Osteocyte (in vitro differentiated cells): ENCODE data around the gene SKIC2. TPM values are rescaled to one million over a fixed set of nuclear protein-coding genes. Genes with fewer than 3 reads are reported as not detected.
A peak's percentile ranks its signal among the peaks of the same experiment; 100 is the strongest.

ENCODE experiments used
- DNase-seq: peaks from one replicate; pipeline ENCODE4 v3.0.0; 2021; ENCODE audit warnings: mixed read lengths; ENCODE audit not compliant: unreplicated experiment; ENCODE audit errors: extremely low spot score
- H3K27ac Mint-ChIP-seq: one replicate; pipeline ENCODE4 v1.8.0; 2021; ENCODE audit warnings: mild to moderate bottlenecking, mixed read lengths; ENCODE audit not compliant: unreplicated experiment
- H3K27me3 Mint-ChIP-seq: one replicate; pipeline ENCODE4 v1.8.0; 2021; ENCODE audit warnings: mixed read lengths; ENCODE audit not compliant: unreplicated experiment
- H3K36me3 Mint-ChIP-seq: one replicate; pipeline ENCODE4 v1.8.0; 2021; ENCODE audit warnings: mixed read lengths; ENCODE audit not compliant: unreplicated experiment
- H3K4me1 Mint-ChIP-seq: one replicate; pipeline ENCODE4 v1.8.0; 2021; ENCODE audit warnings: mixed read lengths; ENCODE audit not compliant: unreplicated experiment
- H3K4me3 Mint-ChIP-seq: one replicate; pipeline ENCODE4 v1.8.0; 2021; ENCODE audit warnings: mild to moderate bottlenecking, moderate library complexity, mixed read lengths; ENCODE audit not compliant: unreplicated experiment
- H3K9me3 Mint-ChIP-seq: one replicate; pipeline ENCODE4 v1.8.0; 2021; ENCODE audit warnings: mixed read lengths; ENCODE audit not compliant: unreplicated experiment
- total RNA-seq: library from RNA; stranded (reverse); gene quantifications from 2 replicates; pipeline ENCODE4 v1.2.1, GENCODE V29; 2021
- TF ChIP-seq, protein P1 (sequence below): fragments of 200-600 bp; sonication (generic); IDR thresholded peaks from 2 replicates; pipeline ENCODE4 v1.5.0; 2021; ENCODE audit warnings: antibody characterized with exemption, mild to moderate bottlenecking, moderate library complexity

The SKIC2 gene
- total RNA-seq, 1 donor from 2014 or later, result 84.3 TPM

DNA sequence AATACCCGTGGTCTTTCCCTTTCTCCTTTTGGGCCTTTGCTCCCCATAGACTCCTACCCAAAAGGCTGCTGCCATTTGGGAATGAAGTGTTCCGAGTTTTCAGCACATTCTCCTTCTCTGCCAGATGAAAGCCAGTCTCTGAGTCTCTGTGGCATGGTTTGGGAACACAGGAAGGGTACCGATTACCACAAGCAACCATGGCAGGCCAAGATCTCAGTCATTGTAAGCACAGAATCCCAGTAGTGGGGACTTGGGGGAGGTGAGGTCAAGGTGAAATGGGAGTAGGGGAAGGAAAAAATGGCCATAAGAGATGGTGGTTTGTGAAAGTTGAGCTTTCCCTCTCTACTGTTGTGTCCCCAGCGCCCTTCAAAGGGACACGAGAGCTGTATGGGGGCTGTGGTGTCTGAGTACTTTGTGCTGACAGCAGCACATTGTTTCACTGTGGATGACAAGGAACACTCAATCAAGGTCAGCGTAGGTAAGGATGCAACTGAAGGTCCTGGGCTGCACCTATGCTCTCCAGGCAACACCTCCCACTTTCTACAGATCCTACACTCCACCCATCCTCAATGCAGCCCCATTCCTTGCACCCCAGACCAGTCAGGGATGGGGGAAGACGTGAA lies 8.9 kb upstream of the SKIC2 start:
- no peaks in the 10 kb centered on the region for H3K27me3 Mint-ChIP-seq
- peaks cover 30% of the 10 kb centered on the region for H3K36me3 Mint-ChIP-seq
- DNase-seq, result no peak
- peaks cover 14% of the 10 kb centered on the region for H3K4me1 Mint-ChIP-seq
- no peaks in the 10 kb centered on the region for H3K9me3 Mint-ChIP-seq
- H3K4me3 Mint-ChIP-seq, result no peak overlapping the region
- TF ChIP-seq, protein P1, sequence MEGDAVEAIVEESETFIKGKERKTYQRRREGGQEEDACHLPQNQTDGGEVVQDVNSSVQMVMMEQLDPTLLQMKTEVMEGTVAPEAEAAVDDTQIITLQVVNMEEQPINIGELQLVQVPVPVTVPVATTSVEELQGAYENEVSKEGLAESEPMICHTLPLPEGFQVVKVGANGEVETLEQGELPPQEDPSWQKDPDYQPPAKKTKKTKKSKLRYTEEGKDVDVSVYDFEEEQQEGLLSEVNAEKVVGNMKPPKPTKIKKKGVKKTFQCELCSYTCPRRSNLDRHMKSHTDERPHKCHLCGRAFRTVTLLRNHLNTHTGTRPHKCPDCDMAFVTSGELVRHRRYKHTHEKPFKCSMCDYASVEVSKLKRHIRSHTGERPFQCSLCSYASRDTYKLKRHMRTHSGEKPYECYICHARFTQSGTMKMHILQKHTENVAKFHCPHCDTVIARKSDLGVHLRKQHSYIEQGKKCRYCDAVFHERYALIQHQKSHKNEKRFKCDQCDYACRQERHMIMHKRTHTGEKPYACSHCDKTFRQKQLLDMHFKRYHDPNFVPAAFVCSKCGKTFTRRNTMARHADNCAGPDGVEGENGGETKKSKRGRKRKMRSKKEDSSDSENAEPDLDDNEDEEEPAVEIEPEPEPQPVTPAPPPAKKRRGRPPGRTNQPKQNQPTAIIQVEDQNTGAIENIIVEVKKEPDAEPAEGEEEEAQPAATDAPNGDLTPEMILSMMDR, result no peak
- H3K27ac Mint-ChIP-seq, result no peak overlapping the region

DNA sequence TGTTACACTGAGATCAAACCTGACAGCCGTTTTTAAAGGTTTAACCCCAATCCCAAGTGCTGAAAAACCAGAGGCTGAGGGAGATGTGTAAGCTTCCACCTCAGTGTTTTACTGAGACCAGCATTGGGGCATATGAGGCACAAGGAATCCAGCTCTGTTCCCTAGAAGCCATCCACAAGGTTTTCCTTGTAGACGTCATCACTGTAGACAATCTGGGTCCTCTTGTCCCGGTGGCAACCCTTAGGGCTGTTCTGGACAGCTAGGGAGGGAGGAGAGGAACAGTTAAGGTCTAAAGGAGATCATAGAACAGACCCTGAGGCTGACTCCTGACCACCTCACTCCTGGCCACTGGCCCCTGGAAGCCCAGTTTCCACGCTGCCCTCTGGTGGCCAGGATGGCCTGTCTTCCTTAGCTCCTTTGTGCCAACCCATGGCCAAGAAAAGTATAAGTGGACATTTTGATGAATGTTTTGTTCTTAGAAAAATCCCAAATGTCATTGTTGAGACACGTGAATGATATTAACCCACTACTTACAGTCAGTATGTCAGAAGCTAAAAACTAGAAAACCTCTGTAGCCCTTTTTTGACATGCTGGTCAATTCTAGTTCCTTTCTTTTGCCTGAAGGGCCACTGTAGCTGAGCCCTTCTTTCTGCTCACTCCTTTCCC lies 6.7 kb upstream of the SKIC2 start:
- Mint-ChIP-seq H3K27ac (peak overlapping the region; percentile 55), H3K4me1 (no peaks in the 10 kb centered on the region), H3K4me3 (no peak overlapping the region), H3K36me3 (peaks cover 42% of the 10 kb centered on the region), H3K27me3 (no peaks in the 10 kb centered on the region), H3K9me3 (no peaks in the 10 kb centered on the region)
- TF ChIP-seq, protein P1, result peak; percentile 82
- DNase-seq, result no peak

DNA sequence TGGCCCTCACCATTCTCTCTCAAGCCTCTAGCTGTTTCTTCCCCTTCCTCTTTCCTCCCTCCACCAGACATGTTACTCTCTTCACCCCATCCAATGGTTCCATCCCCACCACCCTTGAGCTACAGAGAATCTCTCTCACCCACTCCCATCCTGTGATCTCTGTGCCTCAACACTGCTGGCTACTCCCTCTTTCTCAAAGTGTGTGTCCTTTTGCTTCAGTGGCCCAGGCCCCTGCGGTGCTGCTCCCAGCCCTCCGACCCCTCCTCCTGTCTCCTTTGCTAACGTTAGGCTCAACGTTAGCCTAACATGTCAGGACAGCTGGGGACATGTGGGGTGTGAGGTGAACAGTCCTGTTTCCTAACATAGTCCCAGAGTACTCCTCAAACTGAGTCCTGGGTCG lies 6.1 kb upstream of the SKIC2 start:
- Mint-ChIP-seq H3K36me3 (peaks cover 42% of the 10 kb centered on the region), H3K27ac (peak overlapping the region; percentile 55), H3K9me3 (no peaks in the 10 kb centered on the region), H3K4me1 (peaks cover 4% of the 10 kb centered on the region), H3K27me3 (no peaks in the 10 kb centered on the region), H3K4me3 (no peak overlapping the region)
- no peak for DNase-seq
- TF ChIP-seq, protein P1, result no peak

DNA sequence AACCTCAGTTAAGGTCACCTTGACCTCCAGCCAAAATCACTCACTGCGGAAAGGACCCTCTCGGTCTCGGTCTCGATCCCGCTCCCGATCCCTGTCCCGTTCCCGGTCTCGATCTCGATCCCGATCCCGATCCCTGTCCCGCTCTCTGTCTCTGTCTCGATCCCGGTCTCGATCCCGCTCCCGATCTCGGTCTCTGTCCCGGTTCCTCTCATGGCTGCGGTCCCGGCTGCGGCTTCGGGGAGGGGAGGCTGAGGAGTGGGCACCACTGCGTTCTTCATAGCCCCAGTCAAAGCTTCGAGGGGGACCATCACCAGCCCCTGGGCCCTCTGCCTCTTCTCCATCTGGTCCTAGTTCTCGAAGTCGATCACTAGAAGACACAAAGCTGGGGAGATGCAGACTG lies 4.5 kb upstream of the SKIC2 start:
- Mint-ChIP-seq H3K36me3 (peaks cover 42% of the 10 kb centered on the region), H3K4me3 (no peak overlapping the region), H3K9me3 (no peaks in the 10 kb centered on the region), H3K27ac (no peak overlapping the region), H3K27me3 (no peaks in the 10 kb centered on the region), H3K4me1 (peaks cover 16% of the 10 kb centered on the region)
- TF ChIP-seq, protein P1, result no peak
- no peak for DNase-seq

DNA sequence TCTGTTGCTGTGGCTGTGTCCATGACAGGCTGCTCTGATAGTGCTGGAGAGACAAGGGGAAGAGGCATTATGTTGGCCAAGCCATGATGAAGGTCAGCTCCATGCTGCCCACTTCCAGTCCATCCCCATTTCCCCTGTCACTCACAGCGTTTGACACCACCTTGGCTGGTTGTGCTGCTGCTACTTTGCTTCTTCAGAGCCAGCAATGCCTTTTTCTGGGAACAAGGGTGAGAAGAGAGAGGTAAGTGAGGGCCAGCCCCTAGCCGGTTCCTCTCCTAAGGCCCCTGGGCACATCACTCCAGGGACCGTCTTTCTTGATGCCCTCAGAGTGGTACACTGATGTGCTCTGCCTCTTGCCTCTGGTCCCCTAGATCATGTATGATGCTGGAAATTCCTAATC lies 2.2 kb upstream of the SKIC2 start:
- TF ChIP-seq, protein P1, result no peak
- no peak for DNase-seq
- peaks cover 23% of the 10 kb centered on the region for H3K4me1 Mint-ChIP-seq
- no peaks in the 10 kb centered on the region for H3K27me3 Mint-ChIP-seq
- no peak overlapping the region for H3K4me3 Mint-ChIP-seq
- no peak overlapping the region for H3K27ac Mint-ChIP-seq
- no peaks in the 10 kb centered on the region for H3K9me3 Mint-ChIP-seq
- H3K36me3 Mint-ChIP-seq, result peaks cover 45% of the 10 kb centered on the region
